AG04450 (cell line): ENCODE data around the gene ARHGAP26. TPM values are rescaled to one million over a fixed set of nuclear protein-coding genes. Genes with fewer than 3 reads are reported as not detected.

ENCODE experiments used
- CTCF ChIA-PET: fragments of 300-600, 350-600 bp; formaldehyde crosslinking; extraction: SDS; loops from one replicate; lab custom pipeline; 2022; ENCODE audit warnings: antibody characterized with exemption, inconsistent platforms; lab: Charles Lee
- POLR2A ChIA-PET: fragments of 350-600 bp; formaldehyde crosslinking; extraction: SDS; loops from one replicate; lab custom pipeline; 2021; ENCODE audit warnings: antibody characterized with exemption, inconsistent platforms; lab: Yijun Ruan, JAX
- DNase-seq: peaks from one replicate; pipeline ENCODE4 v3.0.0-alpha.2; 2011; ENCODE audit warnings: low read depth, low spot score
- H3K27ac ChIP-seq: one replicate; pipeline ENCODE4 v1.5.1; 2012; ENCODE audit warnings: low read depth, low read length, control low read depth
- H3K27me3 ChIP-seq: one replicate; pipeline ENCODE4 v1.6.0; 2012; ENCODE audit warnings: low read length; ENCODE audit not compliant: control insufficient read depth, insufficient read depth
- H3K4me3 ChIP-seq: 2 replicates; pipeline ENCODE4 v1.5.1; 2011; ENCODE audit warnings: mild to moderate bottlenecking, low read depth, low read length, control low read depth
- H3K9me3 ChIP-seq: 2 replicates; pipeline ENCODE4 v1.5.1; 2012; ENCODE audit warnings: low read length; ENCODE audit not compliant: control insufficient read depth, insufficient read depth
- polyA plus RNA-seq: library from polyadenylated mRNA; depleted of rRNA; stranded (reverse); fragments of >200 nt; gene quantifications from 2 replicates; pipeline ENCODE4 v1.2.3, GENCODE V29; 2011
- TF ChIP-seq, protein P1 (sequence below): IDR thresholded peaks from 2 replicates; pipeline ENCODE4 v1.5.1; 2011; ENCODE audit warnings: low read depth, low read length, control low read depth, inconsistent platforms

The ARHGAP26 gene
- polyA plus RNA-seq, 1 experiment = 0.56 TPM

DNA sequence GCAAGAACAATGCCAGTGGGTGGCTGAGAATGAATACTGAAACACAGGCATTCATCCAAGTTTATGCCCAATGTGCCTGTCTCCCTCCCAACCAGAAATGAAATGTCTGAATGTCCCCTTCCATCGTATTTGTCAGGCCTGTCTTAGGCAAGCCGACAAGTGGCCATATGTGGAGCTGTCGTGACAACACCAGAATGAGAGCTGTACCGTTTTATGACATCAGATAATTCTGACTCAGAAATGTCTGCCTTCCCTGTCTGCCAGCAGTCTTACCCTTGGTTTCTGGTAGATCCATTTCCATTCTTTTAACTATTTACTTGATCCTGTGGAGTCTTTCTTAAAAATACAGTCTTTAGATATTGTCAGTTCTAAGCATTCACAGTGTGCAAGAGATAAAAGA is 421.5 kb downstream of the ARHGAP26 start:
- Histone ChIP-seq H3K4me3 (no peak overlapping the region), H3K9me3 (no peaks in the 10 kb centered on the region; the same call in 1 of the 2 replicates), H3K27me3 (no peaks in the 10 kb centered on the region), H3K27ac (no peak overlapping the region)
- ChIA-PET CTCF (no interaction called here), POLR2A (no interaction called here)
- no peak for DNase-seq
- TF ChIP-seq, protein P1, sequence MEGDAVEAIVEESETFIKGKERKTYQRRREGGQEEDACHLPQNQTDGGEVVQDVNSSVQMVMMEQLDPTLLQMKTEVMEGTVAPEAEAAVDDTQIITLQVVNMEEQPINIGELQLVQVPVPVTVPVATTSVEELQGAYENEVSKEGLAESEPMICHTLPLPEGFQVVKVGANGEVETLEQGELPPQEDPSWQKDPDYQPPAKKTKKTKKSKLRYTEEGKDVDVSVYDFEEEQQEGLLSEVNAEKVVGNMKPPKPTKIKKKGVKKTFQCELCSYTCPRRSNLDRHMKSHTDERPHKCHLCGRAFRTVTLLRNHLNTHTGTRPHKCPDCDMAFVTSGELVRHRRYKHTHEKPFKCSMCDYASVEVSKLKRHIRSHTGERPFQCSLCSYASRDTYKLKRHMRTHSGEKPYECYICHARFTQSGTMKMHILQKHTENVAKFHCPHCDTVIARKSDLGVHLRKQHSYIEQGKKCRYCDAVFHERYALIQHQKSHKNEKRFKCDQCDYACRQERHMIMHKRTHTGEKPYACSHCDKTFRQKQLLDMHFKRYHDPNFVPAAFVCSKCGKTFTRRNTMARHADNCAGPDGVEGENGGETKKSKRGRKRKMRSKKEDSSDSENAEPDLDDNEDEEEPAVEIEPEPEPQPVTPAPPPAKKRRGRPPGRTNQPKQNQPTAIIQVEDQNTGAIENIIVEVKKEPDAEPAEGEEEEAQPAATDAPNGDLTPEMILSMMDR = no peak

DNA sequence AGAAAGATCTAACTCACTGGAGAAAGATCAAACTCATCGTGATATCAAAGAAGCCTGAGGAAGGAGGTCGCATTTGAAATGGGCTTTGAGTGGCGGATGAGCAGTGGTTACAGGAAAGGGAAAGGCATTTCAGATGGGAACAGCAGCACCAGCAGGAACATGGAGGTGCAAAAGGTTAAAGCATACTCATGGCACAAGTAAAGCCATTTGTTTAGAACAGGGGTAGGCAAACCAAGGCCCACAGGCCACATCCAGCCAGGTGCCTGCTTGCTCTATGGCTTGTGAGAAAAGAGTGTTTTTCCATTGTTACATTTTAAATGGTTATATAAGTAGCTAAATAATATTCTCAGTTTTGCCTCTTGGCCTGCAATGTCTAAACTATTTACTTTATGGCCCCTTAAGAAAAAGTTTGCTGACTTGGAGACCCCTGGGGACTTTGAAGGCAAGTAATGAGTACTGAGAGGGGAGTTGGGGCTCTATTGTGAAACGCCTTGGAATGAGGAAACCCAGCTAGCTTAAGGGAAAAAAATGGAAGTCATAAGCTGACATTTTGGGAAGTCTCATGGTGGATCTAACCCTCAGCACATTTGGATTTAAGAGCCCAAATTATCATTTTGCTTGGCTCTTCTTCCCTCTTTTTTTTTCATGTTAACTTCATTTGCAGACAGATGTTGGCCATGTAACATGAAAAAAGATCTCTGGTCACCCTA is 422.2 kb downstream of the ARHGAP26 start:
- DNase-seq = no peak
- ChIA-PET CTCF (no interaction called here), POLR2A (no interaction called here)
- H3K27me3 ChIP-seq = no peaks in the 10 kb centered on the region
- H3K27ac ChIP-seq = no peak overlapping the region
- no peaks in the 10 kb centered on the region; the same call in 1 of the 2 replicates for H3K9me3 ChIP-seq
- no peak overlapping the region for H3K4me3 ChIP-seq
- TF ChIP-seq, protein P1 = no peak

DNA sequence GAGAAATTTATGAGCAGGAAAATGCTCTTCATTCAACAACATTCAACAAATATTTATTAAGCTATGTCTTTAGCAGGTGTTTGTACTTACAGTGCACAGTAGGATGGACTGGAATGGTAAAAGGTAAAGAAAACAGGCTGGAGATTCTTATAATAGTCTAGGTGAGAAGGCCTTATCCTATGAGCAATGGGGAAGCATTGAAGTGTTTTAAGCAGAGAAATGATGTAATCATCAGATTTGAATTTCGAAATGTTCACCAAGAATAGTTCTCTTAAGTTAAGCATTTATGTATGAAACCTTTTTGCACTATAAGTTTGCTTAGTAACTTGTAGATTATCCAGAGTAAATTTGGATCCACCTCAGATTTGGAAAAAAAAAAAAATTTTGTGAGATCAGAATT is 424.0 kb downstream of the ARHGAP26 start:
- ChIA-PET POLR2A (no interaction called here), CTCF (no interaction called here)
- Histone ChIP-seq H3K9me3 (no peaks in the 10 kb centered on the region; the same call in 1 of the 2 replicates), H3K4me3 (no peak overlapping the region), H3K27me3 (no peaks in the 10 kb centered on the region), H3K27ac (no peak overlapping the region)
- DNase-seq = no peak
- TF ChIP-seq, protein P1 = no peak

DNA sequence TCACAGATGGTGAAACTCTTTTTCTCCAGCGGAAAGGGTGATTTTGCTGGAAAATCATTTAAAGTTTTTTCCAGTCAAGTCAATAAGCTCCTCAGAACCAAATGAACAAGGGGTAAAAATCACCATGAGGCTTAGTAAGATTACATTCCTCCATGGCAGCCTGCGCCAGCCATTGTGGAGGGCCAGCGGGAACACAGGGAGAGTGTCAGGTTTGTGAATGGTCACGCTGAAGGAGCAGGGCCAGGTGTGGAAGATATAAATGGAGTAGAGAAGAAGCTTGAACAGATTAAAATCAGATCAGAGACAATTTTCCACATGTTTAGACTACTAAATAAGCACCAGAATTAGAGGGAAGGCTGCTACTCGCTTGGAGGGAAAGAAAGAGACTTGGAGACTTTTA is 424.5 kb downstream of the ARHGAP26 start:
- DNase-seq = no peak
- ChIA-PET CTCF (no interaction called here), POLR2A (no interaction called here)
- no peaks in the 10 kb centered on the region; the same call in 1 of the 2 replicates for H3K9me3 ChIP-seq
- no peaks in the 10 kb centered on the region for H3K27me3 ChIP-seq
- H3K27ac ChIP-seq = no peak overlapping the region
- TF ChIP-seq, protein P1 = no peak
- H3K4me3 ChIP-seq = no peak overlapping the region

DNA sequence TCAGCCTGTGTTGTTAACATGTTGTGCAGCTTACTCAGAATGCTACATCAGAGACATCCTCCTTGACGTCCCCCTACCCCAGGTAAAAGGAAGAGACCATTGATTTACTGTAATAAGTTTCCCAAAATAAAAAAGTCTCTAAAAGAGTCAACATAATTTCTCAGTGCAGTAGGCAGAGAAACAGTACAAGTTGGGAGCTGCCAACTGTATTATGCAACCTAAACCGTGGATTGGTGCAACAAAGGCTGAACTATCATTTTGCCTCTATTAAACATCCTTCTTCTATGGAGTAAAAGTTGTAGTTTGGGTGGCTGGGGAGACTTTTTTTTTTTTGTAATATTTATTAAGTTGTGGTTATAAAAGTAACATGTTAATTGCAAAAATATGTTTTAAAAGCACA is 425.3 kb downstream of the ARHGAP26 start:
- Histone ChIP-seq H3K27ac (no peak overlapping the region), H3K9me3 (no peaks in the 10 kb centered on the region), H3K4me3 (no peak overlapping the region), H3K27me3 (no peaks in the 10 kb centered on the region)
- no peak for DNase-seq
- TF ChIP-seq, protein P1 = no peak
- POLR2A ChIA-PET = no interaction called here
- CTCF ChIA-PET = no interaction called here
